GM18508 (cell line): Measurements from ENCODE around the gene MAD2L2.

Source experiments
- ATAC-seq: cut with Tn5 transposase; IDR thresholded peaks from one replicate; pipeline ENCODE4 v1.9.1; 2021; ENCODE audit warnings: moderate number of reproducible peaks; ENCODE audit not compliant: insufficient read depth, unreplicated experiment

MAD2L2 gene

GRCh38 chr1:11685210-11685752 lies 4.3 kb upstream of the MAD2L2 start:
- no peak for ATAC-seq

GRCh38 chr1:11684070-11684469 lies 3.1 kb upstream of the MAD2L2 start:
- no peak for ATAC-seq

GRCh38 chr1:11682799-11683198 lies 1.9 kb upstream of the MAD2L2 start:
- no peak for ATAC-seq

- no peak for ATAC-seq
Observed at GRCh38 chr1:11682287-11682771, 1.4 kb upstream of the MAD2L2 start.

DNA sequence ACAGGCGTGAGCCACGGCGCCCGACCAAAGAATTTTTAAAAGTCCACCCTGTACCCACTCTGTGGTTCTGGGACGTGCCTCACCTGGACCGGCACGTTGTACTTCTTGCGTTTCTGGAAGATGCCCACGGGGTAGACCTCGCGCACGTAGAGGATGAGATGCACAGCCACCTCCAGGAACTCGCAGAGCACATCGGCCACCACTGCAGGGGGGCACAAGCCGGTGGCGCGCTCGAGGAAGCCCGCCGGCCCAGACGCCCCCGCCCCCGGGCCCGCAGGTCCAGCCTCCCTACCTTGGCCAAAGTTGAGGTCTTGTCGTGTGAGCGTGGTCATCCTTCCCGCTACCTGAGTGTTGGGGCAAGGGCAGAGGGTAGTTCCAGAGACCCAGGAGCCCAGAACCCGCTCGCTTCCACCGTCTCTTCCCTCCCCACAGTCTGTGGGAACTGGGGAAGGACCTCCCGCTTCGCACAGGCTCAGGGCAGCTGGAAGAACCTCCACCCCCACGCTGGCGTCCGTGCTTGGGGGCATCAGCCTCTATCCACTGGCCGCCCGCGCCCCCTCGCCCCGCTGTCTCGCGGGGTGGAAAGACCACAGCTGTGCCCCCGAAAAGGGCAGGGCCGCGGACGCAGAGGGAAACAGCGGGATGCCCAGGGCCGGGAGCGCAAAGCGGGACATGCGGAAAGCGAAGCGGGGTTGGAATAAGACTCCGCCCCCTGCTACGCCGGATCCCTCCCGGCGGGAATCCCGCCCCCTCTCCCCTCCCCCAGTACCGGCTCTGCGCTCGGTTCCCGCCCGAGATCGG lies 478 bp downstream of the MAD2L2 start:
- ATAC-seq: no peak

DNA sequence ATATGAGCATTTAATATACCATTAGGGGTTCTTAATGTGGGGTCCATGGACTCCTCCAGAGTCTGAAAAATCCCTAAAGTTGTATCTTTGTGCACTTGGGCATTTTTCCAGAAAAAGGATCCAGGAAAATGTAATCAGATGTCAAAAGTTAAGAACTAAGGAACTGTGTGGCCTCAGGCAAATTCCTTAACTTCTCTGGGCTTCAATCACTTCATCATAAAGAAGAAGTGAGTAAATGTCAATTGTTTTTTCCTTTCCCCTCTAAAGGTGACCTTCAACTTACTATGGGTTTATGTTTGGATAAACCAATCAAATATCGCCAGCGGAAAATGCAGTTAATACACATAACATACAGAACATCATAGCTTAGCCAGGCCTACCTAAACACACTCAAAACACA lies 2.5 kb downstream of the MAD2L2 start:
- no peak for ATAC-seq

- ATAC-seq: no peak
Observed at GRCh38 chr1:11676386-11677103, 4.4 kb downstream of the MAD2L2 start.

DNA sequence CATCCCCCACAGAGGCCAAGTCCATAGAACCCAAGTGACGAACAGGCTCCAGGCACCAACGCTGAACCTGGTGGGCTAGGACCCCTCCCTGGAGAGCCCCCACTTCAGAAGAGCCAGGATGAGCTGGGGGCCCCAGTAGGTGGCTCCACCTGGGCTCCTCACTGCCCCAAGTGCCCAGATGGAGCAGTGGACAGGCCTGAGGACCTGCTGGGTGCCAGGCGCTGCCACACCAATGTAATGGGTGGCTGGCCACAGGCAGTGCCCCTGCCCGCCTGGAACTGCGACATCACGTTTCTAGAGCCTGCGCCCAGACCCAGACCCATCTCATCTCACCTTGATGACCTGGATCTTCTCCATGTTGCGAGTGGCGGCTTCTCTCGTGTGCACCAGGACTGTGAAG lies 5.6 kb downstream of the MAD2L2 start:
- ATAC-seq: no peak

DNA sequence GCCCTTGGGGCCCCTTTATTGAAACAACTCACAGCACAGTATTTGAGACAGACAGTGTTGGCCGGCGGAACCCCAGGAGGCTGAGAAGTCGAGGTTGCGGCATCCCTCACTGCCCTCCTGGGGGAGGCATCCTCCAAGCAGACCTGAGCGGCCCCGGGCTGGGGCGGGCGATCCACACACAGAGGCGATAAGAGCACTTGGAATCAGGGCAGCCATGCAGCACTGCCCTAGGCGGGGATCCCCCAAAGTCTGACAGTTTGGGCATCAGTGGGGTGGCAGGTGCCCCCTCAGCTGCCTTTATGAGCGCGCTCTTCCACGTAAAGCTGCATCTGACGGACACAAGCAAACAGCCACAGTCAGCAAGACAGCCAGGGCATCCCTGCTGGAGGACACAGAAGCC lies 6.5 kb downstream of the MAD2L2 start:
- ATAC-seq: no peak

GRCh38 chr1:11673089-11673769 lies 7.7 kb downstream of the MAD2L2 start:
- no peak for ATAC-seq

GRCh38 chr1:11671544-11672286 lies 9.2 kb downstream of the MAD2L2 start:
- ATAC-seq: no peak

- no peak for ATAC-seq
Observed at GRCh38 chr1:11671205-11671543, 9.8 kb downstream of the MAD2L2 start.

DNA sequence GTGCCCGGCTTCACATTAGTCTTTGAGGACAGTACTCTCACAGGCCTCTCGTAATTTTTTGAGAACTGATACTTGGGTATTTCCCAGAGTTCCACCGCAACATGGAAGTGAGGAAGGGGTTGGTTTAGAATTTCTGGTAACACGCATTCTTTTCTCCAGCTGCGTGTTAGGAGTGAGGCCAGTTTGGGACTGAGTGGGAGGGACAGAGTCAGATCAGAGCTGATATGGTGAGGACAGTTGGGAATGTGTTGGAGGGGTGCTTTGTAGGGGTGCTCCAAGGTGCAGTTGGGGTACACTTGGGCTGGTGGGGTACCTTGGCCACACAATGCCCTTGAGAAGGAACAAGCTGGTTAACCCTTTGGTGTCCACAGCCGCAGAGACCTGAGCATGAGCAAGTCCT lies 10.2 kb downstream of the MAD2L2 start:
- no peak for ATAC-seq

DNA sequence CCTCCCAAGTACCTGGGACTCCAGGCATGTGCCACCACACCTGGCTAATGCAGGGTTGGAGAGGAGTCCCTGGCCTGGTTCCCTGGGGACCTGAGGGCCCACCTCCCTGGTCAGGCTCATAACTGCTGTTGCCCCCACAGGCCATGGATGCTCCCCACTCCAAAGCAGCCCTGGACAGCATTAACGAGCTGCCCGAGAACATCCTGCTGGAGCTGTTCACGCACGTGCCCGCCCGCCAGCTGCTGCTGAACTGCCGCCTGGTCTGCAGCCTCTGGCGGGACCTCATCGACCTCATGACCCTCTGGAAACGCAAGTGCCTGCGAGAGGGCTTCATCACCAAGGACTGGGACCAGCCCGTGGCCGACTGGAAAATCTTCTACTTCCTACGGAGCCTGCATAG lies 12.4 kb downstream of the MAD2L2 start:
- no peak for ATAC-seq

DNA sequence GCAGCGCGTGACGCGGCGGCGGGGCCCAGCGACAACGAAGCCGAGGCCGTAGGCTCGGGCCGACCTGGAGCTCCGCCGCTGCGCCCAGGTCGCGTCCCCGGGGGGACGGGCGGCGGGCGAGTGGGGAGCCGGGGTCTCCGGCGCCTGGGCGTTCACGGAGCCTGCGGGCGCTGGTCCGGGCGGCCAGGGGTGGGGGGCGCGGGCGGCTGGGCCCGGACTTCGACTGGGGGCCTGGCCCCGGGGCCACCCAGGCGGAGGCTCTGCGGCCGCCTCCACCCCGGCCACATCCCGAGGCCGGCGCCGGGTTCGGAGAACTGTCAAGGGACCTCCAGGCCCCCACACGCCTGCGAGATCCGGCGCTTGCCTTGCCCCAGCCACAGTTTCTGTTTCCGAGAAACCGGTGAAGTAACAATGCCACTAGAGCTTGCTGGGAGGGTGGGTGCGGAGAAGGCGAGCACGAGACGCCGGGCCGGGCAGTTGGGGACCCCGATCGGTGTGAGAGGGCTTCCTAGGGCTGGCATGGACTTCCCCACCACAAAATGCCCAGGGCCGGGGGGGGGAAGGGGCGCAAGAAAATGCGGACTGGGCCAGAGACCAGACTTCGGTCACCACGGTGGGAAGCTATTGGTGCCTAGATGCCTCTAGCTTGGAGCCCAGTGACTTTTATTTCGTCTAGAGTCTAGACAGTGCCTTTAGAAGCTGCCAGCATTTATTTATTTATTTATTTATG lies 16.4 kb downstream of the MAD2L2 start:
- no peak for ATAC-seq

- ATAC-seq: no peak
Observed at GRCh38 chr1:11661103-11661502, 19.8 kb downstream of the MAD2L2 start.

- no peak for ATAC-seq
Observed at GRCh38 chr1:11659748-11660147, 21.2 kb downstream of the MAD2L2 start.

DNA sequence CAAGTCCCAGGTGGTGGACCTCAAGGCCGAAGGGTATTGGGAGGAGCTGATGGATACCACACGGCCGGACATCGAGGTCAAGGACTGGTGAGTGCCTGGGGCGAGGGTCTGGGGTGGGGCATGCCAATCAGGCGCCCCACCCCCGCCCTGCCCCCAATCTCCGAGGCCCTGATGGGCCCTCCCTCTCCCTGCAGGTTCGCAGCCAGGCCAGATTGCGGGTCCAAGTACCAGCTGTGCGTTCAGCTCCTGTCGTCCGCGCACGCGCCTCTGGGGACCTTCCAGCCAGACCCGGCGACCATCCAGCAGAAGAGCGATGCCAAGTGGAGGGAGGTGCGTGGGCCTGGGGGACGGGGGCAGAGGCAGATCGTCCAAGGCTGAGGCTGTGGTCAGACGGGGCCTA lies 22.4 kb downstream of the MAD2L2 start:
- no peak for ATAC-seq

DNA sequence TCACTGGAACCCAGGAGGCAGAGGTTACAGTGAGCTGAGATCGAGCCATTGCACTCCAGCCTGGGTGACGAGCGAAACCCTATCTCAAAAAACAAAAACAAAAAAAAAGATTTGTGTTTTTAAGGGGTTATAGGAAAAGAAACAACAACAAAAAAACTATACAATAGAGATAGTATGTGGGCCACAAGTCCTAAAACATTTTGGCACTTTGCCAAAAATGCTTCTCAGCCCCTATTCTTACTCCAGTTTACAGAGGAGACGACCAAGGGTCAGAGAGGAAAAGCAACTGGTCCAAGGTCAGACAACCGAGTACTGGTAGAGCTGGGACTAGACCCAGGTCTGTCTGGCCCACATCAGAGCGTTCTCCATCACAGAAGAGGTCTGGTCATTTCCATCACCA lies 23.3 kb downstream of the MAD2L2 start:
- ATAC-seq: no peak
